HG02981 (cell line): ENCODE data around the gene PCDH7.

Experiments
- ATAC-seq: cut with Tn5 transposase; IDR thresholded peaks from one replicate; pipeline ENCODE4 v1.9.1; 2021; ENCODE audit warnings: mild to moderate bottlenecking, moderate library complexity; ENCODE audit not compliant: unreplicated experiment

PCDH7 gene

DNA sequence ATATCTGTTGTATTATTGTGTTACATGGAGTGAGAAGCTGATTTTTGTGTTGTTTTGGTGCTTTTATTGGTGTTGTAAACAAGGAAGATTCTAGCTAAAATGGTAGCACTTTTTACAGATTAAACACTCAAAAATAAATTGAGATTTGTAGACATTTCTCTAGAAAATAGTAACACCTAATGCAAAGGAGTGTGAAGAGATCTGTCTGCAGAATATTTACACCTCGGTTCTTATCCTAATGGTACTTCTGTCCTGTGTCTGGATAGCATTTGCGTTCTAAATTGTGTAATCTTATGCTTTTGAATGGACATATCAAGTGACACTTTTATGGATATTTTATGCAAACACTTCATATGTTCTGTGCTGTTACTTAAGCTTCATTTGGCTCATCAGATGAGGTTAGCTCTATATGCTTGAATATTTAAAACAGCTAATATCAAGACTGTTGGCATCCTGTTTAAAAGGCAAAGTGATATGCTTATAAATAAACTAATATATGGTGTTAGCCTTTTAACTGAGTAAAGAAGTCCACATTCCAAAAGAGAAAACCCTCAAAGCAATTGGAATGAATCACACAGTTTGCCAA lies 6.0 kb downstream of the PCDH7 start:
- ATAC-seq, result no peak

DNA sequence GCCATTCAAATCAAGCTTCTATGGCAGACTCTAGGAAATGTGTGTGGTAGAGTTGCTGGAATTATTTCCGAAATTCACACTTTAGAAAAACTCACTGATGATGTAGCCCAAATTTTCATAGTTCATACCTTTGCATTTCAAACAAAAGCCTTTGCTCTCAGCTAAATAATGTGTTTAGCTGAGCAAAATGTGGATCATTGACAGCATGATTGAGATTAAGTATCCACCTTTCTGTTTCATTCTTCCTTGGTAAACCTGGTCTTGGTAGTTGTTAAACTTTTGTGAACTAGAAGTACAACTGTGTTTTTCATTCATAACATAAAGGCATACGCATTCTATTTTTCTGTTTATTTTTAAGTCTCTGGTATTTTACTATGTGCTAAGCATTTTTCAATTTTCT lies 7.2 kb downstream of the PCDH7 start:
- no peak for ATAC-seq

DNA sequence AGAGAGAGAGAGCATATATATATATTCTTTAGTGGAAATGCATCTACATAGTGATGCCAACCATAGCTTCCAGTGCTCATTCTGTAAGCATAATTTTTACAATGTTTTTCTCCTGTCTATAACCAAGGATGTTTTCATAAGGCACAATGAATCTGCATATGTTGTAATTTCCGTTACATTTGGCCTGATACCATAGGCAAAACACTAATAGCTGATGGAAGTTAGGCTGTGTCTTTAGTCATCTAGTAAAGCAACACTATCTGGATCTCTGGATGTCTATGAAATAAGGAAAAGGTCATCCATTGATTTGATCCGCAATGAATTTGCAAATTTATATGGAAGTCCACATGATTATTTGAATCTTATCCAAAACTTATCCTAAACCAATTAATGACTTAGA lies 8.1 kb downstream of the PCDH7 start:
- no peak for ATAC-seq

DNA sequence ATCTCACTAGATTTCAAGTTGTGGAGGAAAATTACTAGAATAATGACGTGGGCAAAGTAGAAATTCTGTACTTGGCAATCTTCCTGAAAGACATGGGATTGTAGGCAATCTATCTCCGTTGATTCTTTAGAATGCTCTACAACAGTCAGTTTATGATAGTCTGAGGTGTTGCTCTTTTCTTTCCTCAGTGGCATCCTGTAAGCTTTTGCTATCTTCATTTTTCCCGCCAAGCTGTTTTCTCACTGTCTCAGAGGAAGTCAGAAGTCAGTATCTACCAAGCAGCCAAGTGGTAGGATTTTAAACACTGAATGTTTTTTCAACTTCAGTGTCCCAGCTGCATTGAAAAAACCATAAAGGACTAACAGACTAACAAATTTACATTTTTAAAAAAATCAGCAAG lies 23.7 kb downstream of the PCDH7 start:
- ATAC-seq, result no peak

DNA sequence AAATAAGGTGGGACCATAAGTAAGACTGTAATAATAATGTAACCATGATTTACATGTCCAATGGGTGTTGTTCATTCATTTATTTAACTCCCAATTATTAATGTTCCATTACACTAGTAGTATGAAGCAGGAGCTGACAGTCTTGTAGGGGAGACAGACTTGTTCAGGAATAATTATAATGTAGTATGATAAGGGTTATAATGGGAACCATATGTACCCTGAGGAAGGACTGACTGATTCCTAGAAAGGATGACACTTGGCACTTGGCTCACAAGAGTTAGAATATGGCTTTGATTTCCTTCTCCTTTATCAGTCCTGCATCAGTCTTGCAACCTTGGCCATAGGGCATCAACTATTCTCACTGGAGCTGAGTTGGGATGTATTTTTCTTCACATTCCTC lies 24.2 kb downstream of the PCDH7 start:
- no peak for ATAC-seq

DNA sequence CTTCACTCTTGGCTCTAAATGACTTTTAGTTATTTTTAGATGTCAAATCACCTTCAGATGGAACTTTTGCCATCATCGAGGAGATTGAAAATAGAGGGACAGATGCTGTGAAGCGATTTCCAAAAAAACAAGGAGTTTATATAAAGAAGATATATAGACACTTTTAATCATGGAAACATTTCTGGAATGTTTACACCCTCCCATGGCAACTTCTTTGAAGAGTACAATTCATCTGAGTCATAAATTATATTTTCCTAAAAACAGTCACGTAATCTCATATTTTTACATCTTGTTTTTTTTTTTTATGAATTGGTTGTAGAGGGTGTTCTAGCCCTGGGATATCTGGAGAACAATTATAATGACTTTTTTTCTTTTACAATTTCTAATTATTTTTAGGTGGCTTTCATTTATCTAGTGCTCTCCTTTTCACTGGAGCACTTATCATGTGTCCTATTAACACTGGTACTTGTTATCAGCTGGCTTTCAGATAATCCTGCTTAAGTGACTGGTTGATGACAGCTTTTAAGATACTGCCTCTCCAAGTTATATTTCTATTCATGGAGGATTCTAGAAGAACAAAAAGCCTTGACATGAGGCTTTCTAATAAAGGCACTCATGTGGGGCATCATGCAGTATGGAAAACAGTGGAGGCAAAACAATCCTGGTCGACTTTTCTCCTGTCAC lies 24.9 kb downstream of the PCDH7 start:
- ATAC-seq, result no peak

DNA sequence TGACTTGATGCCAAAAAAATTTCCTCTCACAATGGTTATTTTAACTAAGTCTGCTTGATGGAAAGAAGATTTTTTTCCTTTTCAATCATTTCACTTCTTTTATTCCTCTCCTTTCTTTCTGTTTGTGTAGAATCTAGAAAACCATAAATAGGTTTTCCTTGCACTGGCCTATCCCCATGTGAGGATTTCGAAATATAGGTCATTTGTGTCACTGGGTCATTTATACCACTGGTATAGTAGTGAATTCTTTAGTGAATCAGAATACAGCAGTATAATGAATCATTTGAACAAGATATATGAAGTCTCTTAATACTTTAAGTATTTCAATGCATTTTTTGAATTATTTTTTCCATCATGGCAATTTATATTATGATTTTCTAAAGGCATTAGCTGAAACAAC lies 26.6 kb downstream of the PCDH7 start:
- no peak for ATAC-seq

DNA sequence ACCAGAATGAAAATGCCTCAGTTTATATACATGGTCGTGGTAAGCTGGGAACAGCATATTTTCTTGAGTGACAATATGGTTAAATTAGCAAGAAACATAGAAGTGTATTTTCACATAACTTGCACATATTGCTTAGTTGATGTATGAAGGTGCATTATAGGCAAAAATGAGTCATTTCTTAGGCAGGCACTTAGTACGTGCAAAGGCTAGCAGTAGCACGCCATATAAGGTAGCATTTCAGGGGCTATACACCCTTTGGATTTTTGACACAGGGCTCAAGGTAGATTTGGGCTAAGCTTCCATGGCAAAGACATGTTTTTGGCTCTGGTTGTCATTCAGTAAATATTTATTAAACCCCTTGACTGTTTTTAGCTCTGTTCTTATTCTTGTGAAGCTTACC lies 33.1 kb downstream of the PCDH7 start:
- ATAC-seq, result no peak

DNA sequence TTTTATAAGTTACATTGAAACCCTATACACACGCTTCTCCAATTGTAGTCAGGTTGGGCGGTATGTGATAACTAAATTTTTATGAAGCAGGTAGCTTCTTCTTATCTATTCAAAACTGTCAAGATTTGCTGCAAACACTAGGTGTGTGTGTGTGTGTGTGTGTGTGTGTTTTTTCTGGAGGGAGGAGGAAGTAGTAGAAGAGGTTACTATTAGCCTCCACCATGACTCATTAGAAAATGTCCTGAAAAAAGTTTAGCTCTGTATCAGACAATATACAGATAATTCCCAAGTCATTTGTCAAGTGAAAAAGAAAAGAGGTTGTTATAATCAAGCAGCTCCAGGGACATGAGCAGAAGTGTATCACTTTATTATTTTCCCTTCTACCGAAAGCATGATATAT lies 33.9 kb downstream of the PCDH7 start:
- no peak for ATAC-seq

DNA sequence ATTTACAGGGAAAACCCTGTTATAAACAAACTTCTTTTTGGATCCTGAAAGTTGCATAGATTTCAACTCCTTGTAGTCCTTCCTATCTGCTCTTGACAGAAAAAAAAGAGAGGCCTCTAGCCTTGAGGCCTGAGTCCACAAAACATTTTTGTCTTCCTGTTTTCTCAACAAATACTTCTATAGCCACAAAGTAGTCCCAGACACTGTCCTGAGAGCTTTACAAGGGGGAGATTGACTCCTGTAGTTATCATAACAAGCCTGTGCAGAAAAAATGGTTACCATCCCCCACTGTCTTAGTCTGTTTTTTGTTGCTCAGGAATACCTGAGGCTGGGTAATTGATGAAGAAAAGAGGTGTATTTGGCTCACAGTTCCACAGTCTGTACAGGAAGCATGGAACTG lies 35.2 kb downstream of the PCDH7 start:
- ATAC-seq, result no peak

DNA sequence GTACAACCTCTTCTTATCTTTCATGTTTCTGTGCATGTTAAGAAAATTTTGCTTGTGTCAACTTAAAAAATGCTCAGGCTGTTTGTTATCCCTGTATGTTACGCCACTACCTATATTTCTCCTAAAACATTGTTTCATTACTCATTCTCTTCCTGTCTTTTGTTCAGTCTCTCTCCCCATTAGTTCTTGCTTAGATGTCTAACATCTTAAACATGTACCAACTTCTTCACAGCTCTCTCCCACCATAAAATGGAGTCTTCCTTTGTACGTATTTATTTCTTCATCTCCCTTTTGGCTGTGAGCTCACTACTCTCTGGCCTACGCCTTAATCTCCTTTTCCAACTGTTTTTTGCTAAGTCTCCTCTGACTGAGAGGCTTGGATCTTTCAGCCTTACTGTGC lies 36.4 kb downstream of the PCDH7 start:
- no peak for ATAC-seq

DNA sequence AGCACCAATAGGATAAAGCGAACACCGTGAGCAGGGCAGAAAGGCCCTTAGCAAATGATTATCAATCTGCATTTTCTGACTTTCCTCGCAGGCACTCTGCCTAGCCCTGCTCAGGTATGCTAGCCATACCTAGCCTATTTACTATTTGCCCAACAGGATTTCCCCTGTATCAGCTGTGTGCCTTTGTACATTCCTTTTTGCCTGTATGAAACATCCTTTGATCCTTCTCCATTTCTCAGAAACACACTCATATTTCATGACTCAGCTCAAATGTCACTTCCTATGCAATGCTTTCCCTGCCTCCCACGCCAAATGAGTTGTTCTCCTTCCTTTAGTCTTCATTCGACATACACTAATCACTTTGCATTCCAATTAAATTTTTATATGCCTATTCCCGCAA lies 37.2 kb downstream of the PCDH7 start:
- no peak for ATAC-seq

DNA sequence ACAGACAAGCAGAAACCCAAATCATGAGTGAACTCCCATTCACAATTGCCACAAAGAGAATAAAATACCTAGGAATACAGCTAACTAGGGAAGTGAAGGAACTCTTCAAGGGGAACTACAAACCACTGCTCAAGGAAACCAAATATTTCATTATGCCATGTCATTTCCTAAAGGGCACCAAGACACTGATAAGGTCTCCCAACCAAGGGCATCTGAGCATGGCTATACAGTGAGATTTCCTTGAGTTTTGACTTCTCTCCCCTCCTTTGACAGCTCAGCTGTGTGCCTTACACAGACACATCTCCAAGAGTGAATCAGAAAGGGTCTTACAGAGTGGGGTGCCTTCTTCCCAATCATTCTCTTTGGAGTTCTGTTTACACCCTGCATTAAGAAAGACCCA lies 40.4 kb downstream of the PCDH7 start:
- no peak for ATAC-seq

DNA sequence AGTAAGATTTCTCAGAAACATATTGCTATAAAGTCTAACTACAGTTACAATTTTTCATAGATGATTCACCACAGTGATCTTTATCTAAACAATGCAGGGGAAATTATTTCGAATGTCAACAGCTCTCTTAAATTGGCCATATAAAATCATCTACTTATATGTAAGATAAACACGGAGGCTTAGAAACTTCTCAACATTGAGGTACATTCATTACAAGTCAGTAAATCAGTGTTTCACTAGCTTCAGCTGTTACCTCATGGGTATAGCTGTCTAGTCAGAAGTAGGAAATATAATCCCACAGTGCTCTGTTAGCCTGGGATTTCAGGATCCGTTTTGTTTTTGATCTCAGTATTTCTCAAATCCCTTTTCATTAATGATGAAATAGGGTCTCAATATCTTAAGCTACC lies 43.2 kb downstream of the PCDH7 start:
- ATAC-seq, result no peak

DNA sequence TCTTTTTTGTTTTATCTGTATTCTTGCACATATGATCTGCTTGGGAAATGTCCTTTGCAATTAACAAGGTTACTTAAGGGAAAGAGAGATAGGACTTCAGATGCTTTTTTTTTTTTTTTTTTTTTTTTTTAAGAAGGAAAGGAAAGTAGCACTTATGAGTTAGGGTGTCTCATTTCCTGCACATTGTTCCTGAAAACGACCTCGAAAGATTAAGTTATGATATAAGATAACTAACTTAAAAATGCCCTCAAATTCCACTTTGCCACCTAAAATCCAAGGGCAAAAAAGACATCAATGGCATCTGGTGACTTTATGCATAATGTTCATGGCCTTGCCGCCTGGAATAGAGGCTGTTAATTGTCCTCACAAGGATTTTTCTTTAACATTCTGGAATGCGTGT lies 44.9 kb downstream of the PCDH7 start:
- ATAC-seq, result no peak

DNA sequence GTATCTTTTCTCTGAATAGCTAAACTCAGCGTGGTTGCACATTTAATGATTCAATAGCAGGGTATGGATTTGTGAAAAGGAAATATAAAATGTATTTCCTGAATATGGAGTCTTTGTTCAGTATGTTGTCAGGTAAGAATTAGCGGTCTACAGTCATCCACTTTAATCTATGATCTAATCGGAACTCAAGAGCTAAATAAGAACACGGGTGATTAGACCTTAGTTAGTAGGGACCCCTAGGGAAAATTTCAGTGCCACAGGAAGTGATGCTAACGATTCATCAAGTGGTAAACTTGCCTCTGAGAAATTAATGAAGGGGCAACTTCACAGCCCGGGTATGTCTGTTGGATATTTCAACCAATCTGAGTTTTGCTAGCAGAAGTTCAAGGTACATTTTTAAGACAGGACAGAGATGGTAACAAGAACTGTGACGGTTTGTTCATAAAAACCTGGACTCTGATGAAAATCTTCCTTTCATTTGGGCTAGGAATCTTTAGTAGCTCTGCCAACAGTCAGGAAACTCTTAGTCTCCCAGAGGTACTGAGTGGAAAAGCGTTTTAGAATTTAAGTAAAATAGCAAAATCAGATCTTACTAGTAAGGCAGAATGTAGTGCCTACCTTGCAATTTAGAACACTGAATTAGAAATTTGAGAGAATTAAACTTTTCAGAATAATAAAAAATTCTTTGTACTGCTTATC lies 47.1 kb downstream of the PCDH7 start:
- no peak for ATAC-seq

DNA sequence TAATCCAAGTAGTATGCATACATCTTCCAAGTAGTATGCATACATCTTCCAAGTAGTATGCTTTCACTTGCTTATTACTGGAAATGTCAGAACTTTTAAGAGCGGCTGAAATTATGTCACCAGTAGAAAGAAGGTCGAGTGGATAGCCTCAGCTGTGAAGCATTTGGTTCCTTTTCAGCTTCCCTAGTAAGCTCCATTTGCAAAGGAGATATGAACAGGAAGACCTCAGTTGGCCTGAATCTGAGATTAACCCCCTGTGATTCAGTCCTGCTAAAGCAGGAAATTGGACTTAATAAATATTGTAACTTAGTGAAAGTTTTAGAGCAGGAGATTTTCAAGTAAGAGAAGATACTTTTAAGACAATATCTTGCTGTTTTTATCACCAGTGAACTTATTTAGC lies 48.1 kb downstream of the PCDH7 start:
- no peak for ATAC-seq

DNA sequence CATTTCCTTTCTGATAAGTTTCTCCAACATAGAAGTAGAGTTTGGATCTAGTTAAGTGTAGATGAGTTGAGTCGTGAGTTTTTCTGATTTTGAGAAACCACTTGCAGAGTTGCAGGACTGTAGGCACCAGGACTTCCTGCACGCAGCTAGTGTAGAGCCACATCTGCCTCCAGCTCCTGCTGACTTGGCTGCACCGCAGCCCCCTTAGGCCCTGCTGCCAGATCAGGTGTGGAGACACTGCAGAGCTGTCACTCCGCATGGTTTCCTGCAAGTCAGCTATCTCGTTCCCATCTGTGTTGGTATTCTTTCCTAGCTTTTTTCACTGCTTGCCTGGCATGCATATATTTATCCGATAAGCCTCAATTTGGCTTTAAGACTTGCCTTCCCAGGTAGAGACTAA lies 48.9 kb downstream of the PCDH7 start:
- no peak for ATAC-seq

DNA sequence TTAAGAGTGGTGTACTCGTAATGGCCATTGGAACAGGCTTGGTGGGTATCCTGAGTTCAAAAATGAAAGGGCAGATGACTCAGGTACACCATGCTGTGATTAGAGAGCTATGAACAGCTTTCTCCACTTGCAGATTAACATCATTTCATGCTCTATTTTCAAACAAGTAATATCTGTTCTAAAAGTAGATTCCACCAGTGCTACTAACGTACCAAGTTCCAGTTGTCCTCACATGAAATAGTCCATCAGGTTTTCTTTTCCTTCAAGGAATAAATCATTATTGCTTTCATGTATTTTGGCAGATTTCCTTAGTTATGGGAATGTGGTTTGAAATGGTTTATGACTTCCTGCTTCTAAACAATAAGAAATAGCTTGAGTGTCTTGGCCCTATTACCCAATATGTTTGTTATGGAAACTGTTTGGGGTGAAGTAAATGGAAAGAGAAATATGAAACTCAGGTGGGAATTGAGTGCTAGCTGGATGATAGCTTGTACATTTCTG lies 49.9 kb downstream of the PCDH7 start:
- ATAC-seq, result no peak

DNA sequence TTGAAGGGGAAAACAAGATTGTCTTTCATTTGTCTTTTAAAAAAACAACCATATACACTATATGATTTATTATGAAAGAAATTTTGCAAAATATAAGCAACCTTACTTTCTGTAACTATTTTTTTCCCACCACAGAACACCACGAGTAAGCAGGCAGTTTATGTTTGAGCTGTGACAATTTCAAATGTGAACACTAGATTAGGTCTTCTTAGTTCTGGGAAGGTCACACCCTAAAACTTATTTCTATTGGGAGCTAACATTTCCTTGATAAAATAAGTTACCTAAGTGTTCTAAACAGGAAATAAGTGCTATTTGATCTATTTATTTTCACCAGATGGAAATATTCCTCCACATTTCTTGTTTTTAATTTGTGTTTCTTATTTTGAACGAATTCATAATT lies 50.6 kb downstream of the PCDH7 start:
- ATAC-seq, result no peak

DNA sequence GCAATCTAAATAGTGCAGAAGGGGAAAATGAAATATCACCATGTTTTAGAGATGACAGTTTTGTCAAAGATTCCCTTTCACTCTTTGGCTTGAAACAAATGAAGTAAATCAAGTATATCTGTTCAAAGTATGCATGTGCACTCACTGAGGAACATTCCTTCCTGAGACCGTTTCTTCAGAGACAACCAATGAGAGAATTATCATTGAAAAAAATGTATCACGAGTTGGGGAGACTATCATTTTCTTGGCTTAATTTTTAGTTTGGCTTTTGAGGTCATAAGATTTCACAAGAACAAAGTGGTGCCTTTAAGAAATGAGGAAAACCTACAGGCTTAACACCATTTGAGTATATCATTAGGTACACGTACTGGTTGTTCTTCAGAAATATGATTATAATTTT lies 56.3 kb downstream of the PCDH7 start:
- no peak for ATAC-seq

DNA sequence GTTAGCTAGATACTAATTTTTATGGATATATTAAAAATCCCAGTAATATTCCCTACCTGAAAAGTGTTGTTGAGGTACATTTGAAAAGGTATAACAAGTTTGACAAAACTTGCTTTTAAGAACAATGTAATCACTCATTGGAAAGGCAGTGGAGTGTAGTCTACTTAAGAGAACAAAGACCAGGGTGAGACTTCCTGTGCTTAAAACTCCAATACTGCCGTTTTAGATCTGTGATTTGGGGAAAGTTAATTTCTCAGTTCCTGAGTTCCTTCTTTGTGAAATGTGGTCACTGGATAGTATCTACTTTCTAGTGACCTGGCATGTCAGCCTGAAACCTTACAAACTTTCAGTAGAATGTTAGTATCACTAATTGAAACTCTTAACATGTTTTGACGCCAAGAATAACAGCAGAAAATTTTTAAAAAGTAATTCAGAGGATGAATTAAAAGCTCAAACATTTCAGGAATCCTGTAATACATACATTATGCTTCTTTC lies 56.8 kb downstream of the PCDH7 start:
- ATAC-seq, result no peak
